Neuronal stem cell (in vitro differentiated cells): Measurements from ENCODE around the gene ENPEP.

Experiments used
- DNase-seq: peaks from one replicate; pipeline ENCODE4 v3.0.0-alpha.2; 2013; ENCODE audit warnings: low spot score
- H2AFZ ChIP-seq: one replicate; pipeline ENCODE4 v1.6.1; 2013; ENCODE audit warnings: mild to moderate bottlenecking, low read length, inconsistent platforms
- H2AK5ac ChIP-seq: 2 replicates; pipeline ENCODE4 v1.6.1; 2013; ENCODE audit warnings: low read depth, mild to moderate bottlenecking, inconsistent platforms, low read length, moderate library complexity, mixed read lengths
- H2BK120ac ChIP-seq: 2 replicates; pipeline ENCODE4 v1.6.1; 2013; ENCODE audit warnings: low read depth, mild to moderate bottlenecking, inconsistent platforms, low read length, moderate library complexity, mixed read lengths
- H2BK12ac ChIP-seq: one replicate; pipeline ENCODE4 v1.6.1; 2013; ENCODE audit warnings: low read length, inconsistent platforms
- H2BK15ac ChIP-seq: 2 replicates; pipeline ENCODE4 v1.6.1; 2013; ENCODE audit warnings: mild to moderate bottlenecking, low read length, inconsistent platforms, mixed read lengths
- H2BK5ac ChIP-seq: one replicate; pipeline ENCODE4 v1.6.1; 2013; ENCODE audit warnings: inconsistent platforms, mild to moderate bottlenecking, low read length, moderate library complexity
- H3K14ac ChIP-seq: one replicate; pipeline ENCODE4 v1.6.1; 2013; ENCODE audit warnings: low read length, inconsistent platforms
- H3K18ac ChIP-seq: 2 replicates; pipeline ENCODE4 v1.6.1; 2013; ENCODE audit warnings: low read length, inconsistent platforms
- H3K23ac ChIP-seq: 2 replicates; pipeline ENCODE4 v1.6.1; 2013; ENCODE audit warnings: low read depth, mild to moderate bottlenecking, mixed read lengths, low read length, inconsistent platforms; ENCODE audit not compliant: poor library complexity
- H3K27ac ChIP-seq: replicated peaks from 3 replicates; pipeline ENCODE4 v1.5.1; 2013; ENCODE audit warnings: low read length, inconsistent platforms
- H3K27me3 ChIP-seq, 3 experiments: 2 replicates each; pipeline ENCODE4 v1.6.1; 2013; ENCODE audit warnings: low read length in 3 of 3, mild to moderate bottlenecking in 2 of 3, inconsistent platforms in 1 of 3, low read depth in 1 of 3, mixed read lengths in 1 of 3, moderate library complexity in 1 of 3; ENCODE audit not compliant: control insufficient read depth in 3 of 3, insufficient read depth in 3 of 3
- H3K36me3 ChIP-seq, 2 donors: replicated peaks in 1 of 2; 2 replicates each; pipeline ENCODE4 v1.6.1; 2013; ENCODE audit warnings: low read length in 2 of 2; ENCODE audit not compliant: control insufficient read depth in 2 of 2, insufficient read depth in 2 of 2
- H3K4ac ChIP-seq: 2 replicates; pipeline ENCODE4 v1.6.1; 2013; ENCODE audit warnings: inconsistent platforms, mild to moderate bottlenecking, low read length, moderate library complexity
- H3K4me1 ChIP-seq, 2 donors: 1 replicate in 1 of 2; 2 replicates in 1 of 2; pipeline ENCODE4 v1.6.1; 2013; ENCODE audit warnings: low read length in 2 of 2, low read depth in 1 of 2; ENCODE audit not compliant: control insufficient read depth in 2 of 2, insufficient read depth in 1 of 2
- H3K4me2 ChIP-seq: one replicate; pipeline ENCODE4 v1.6.1; 2013; ENCODE audit warnings: mild to moderate bottlenecking, low read length, inconsistent platforms; ENCODE audit not compliant: insufficient read depth, poor library complexity, severe bottlenecking
- H3K4me3 ChIP-seq, 2 donors: 2 replicates each; pipeline ENCODE4 v1.5.1; 2013; ENCODE audit warnings: low read length in 2 of 2, mild to moderate bottlenecking in 2 of 2, inconsistent platforms in 1 of 2, moderate library complexity in 1 of 2
- H3K79me1 ChIP-seq: one replicate; pipeline ENCODE4 v1.6.1; 2013; ENCODE audit warnings: low read depth, mild to moderate bottlenecking, inconsistent platforms, low read length, moderate library complexity
- H3K9ac ChIP-seq: one replicate; pipeline ENCODE4 v1.6.1; 2013; ENCODE audit warnings: mild to moderate bottlenecking, low read depth, low read length, inconsistent platforms; ENCODE audit not compliant: poor library complexity
- H3K9me3 ChIP-seq, 2 donors: replicated peaks in 1 of 2; 2 replicates each; pipeline versions ENCODE3 to v1.6.1; 2013; ENCODE audit warnings: low read length in 2 of 2, mild to moderate bottlenecking in 2 of 2, inconsistent platforms in 1 of 2, low read depth in 1 of 2, mixed read lengths in 1 of 2, moderate library complexity in 1 of 2; ENCODE audit not compliant: control insufficient read depth in 2 of 2, insufficient read depth in 1 of 2
- H4K8ac ChIP-seq: one replicate; pipeline ENCODE4 v1.6.1; 2013; ENCODE audit warnings: low read depth, mild to moderate bottlenecking, inconsistent platforms, low read length, moderate library complexity
- H4K91ac ChIP-seq: one replicate; pipeline ENCODE4 v1.6.1; 2013; ENCODE audit warnings: low read length, low read depth, mild to moderate bottlenecking, inconsistent platforms; ENCODE audit not compliant: poor library complexity
- WGBS, 2 donors: extraction: QIAGEN DNeasy Blood & Tissue Kit; methylation state at CpG; one replicate each; pipeline ENCODE4 v1.1.7; 2013; ENCODE audit warnings: missing lambda C conversion rate in 2 of 2, mixed read lengths in 1 of 2; ENCODE audit not compliant: insufficient read length in 2 of 2, insufficient replicate concordance in 1 of 2; ENCODE audit errors: extremely low coverage in 2 of 2; 5-methylcytosine and 5-hydroxymethylcytosine counted together

The ENPEP gene

GRCh38 chr4:110515676-110516075 is 39.7 kb downstream of the ENPEP start:
- Histone ChIP-seq H3K27ac (no peak overlapping the region), H2BK5ac (no peak overlapping the region), H3K4me2 (no peak overlapping the region), H3K4me1 (no peaks in the 10 kb centered on the region), H3K9ac (no peak overlapping the region), H3K79me1 (no peaks in the 10 kb centered on the region), H2BK15ac (no peak overlapping the region), H3K9me3 (no peaks in the 10 kb centered on the region), H3K18ac (no peak overlapping the region), H2BK12ac (no peak overlapping the region), H2AFZ (no peak overlapping the region), H4K8ac (no peak overlapping the region), H3K4me3 (no peak overlapping the region), H3K4ac (no peak overlapping the region), H2AK5ac (no peak overlapping the region), H3K23ac (no peak overlapping the region), H3K27me3 (no peaks in the 10 kb centered on the region), H2BK120ac (no peak overlapping the region), H3K14ac (no peak overlapping the region), H4K91ac (no peak overlapping the region), H3K36me3 (no peaks in the 10 kb centered on the region)
- WGBS, 2 donors, result no CpG with 5 or more reads among the region's 5 CpGs
- no peak for DNase-seq

- Histone ChIP-seq H2AFZ (no peak overlapping the region), H4K91ac (no peak overlapping the region), H2BK120ac (no peak overlapping the region), H3K79me1 (no peaks in the 10 kb centered on the region), H2AK5ac (no peak overlapping the region), H3K9me3 (no peaks in the 10 kb centered on the region), H3K4me1 (no peaks in the 10 kb centered on the region), H3K18ac (no peak overlapping the region), H2BK5ac (no peak overlapping the region), H3K4me2 (no peak overlapping the region), H3K36me3 (no peaks in the 10 kb centered on the region), H3K9ac (no peak overlapping the region), H3K14ac (no peak overlapping the region), H3K23ac (no peak overlapping the region), H2BK15ac (no peak overlapping the region), H4K8ac (no peak overlapping the region), H3K27me3 (no peaks in the 10 kb centered on the region), H3K4ac (no peak overlapping the region), H3K4me3 (no peak overlapping the region), H3K27ac (no peak overlapping the region), H2BK12ac (no peak overlapping the region)
- peak; percentile 48 for DNase-seq
- WGBS, 2 donors, result no CpG with 5 or more reads among the region's 8 CpGs
These were observed 40.4 kb downstream of the ENPEP start for GRCh38 chr4:110516106-110516922.

DNA sequence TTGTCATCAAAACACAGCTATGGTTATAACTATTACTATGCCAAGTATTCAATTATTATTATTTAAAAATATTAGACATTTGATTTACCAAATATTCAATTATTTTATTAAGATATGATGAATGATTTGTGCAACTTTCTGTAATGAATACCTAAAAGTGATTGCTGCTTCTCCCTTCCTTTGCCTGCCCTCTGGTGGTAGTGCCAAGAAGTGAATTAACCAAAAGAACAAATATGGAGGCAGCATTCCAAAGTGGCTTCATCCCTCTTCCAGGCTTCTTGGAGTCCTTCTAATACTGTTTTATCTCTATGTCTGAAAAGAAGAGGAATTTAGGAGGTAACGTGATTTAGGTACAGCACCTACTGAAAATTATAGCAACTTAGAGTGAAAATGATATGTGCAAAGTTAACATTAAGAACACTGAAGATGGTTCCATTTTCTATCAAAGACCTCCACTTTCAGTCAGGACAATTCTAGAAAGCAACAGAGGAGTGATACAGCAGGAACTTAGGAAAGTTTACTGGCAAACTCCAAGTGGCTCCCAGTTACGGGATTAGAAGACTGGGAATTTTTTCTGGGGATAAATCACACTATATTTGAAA is 43.0 kb downstream of the ENPEP start:
- Histone ChIP-seq H2BK12ac (no peak overlapping the region), H3K4me2 (no peak overlapping the region), H3K4me1 (no peaks in the 10 kb centered on the region), H3K27ac (no peak overlapping the region), H3K18ac (no peak overlapping the region), H3K79me1 (no peaks in the 10 kb centered on the region), H4K91ac (no peak overlapping the region), H2BK15ac (no peak overlapping the region), H2AK5ac (no peak overlapping the region), H3K4me3 (no peak overlapping the region), H2BK120ac (no peak overlapping the region), H2AFZ (no peak overlapping the region), H2BK5ac (no peak overlapping the region), H3K36me3 (no peaks in the 10 kb centered on the region), H4K8ac (no peak overlapping the region), H3K4ac (no peak overlapping the region), H3K9ac (no peak overlapping the region), H3K14ac (no peak overlapping the region), H3K9me3 (no peaks in the 10 kb centered on the region), H3K27me3 (no peaks in the 10 kb centered on the region), H3K23ac (no peak overlapping the region)
- no peak for DNase-seq
- WGBS, 2 donors, result no CpG with 5 or more reads among the region's 2 CpGs

DNA sequence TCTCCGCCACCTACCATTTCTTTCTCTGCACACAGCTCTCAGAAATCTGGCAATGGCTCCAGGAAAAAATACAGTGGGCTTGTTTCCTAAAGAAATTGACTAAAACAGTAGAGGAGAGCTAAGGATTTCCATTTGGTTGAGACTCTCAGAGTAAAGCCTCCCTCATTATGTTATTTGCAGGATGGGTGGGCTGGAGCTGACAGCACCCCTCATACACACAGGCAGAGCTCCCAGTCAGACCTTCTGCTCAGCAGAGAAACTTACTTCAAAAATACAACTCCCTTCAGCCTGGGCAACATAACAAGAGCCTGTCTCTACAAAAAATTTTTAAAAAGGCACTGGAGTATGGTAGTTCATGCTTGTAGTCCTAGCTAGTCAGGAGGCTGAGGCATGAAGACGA is 44.9 kb downstream of the ENPEP start:
- Histone ChIP-seq H2BK12ac (no peak overlapping the region), H2BK15ac (no peak overlapping the region), H3K14ac (no peak overlapping the region), H3K36me3 (no peaks in the 10 kb centered on the region), H2BK5ac (no peak overlapping the region), H3K27ac (no peak overlapping the region), H2AFZ (no peak overlapping the region), H3K18ac (no peak overlapping the region), H3K4me3 (no peak overlapping the region), H3K9me3 (no peaks in the 10 kb centered on the region), H3K4me2 (no peak overlapping the region), H3K79me1 (no peaks in the 10 kb centered on the region), H4K91ac (no peak overlapping the region), H3K4ac (no peak overlapping the region), H4K8ac (no peak overlapping the region), H3K27me3 (no peaks in the 10 kb centered on the region), H2BK120ac (no peak overlapping the region), H3K4me1 (no peaks in the 10 kb centered on the region), H2AK5ac (no peak overlapping the region), H3K9ac (no peak overlapping the region), H3K23ac (no peak overlapping the region)
- no peak for DNase-seq
- WGBS, 2 donors, result no CpG with 5 or more reads among the region's 2 CpGs
